Left renal cortex interstitium (tissue), 4 donors: ENCODE results near the gene RAB5IF. TPM values are rescaled to one million over a fixed set of nuclear protein-coding genes. Genes with fewer than 3 reads are reported as not detected.
"Not testable (repeated sequence)": the region's sequence is repeated elsewhere in the genome, so short reads cannot be mapped to it uniquely, and the experiment has no call there.

Source experiments
- DNase-seq, 4 donors: peaks; one replicate each; pipeline ENCODE4 v3.0.0-alpha.2; 2013; ENCODE audit warnings: low read depth in 4 of 4, low spot score in 2 of 4, missing footprints in 1 of 4
- polyA plus RNA-seq, 4 donors: library from polyadenylated mRNA; unstranded; fragments of 120-200 nt; gene quantifications; one replicate each; pipeline ENCODE4 v1.2.1, GENCODE V29; 2013; ENCODE audit not compliant: insufficient read length in 4 of 4

The RAB5IF gene
- polyA plus RNA-seq, 4 donors = 56.5 to 77.5 (median 71.0) TPM

- no peak for DNase-seq
Observed at GRCh38 chr20:36585410-36586125, 20.0 kb upstream of the RAB5IF start.

- no peak for DNase-seq
Observed at GRCh38 chr20:36587388-36588070, 18.1 kb upstream of the RAB5IF start.

DNA sequence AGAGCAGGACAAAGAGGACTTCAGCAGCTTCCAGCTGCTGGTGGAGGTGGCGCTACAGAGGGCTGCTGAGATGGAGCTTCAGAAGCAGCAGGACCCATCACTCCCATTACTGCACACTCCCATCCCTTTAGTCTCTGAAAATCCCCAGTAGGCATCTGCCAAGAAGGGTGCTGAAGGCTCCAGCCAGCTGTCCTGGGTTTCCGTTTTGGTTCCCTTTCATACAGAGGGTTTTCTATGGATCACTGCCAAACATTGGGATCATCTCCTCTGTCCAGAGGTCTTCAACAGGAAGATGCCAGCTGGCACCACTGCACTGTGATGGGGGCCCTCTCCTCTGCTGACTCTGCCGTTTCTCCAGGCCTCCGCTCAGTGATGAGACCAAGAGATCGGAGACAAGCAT lies 14.3 kb upstream of the RAB5IF start:
- DNase-seq = no peak

DNA sequence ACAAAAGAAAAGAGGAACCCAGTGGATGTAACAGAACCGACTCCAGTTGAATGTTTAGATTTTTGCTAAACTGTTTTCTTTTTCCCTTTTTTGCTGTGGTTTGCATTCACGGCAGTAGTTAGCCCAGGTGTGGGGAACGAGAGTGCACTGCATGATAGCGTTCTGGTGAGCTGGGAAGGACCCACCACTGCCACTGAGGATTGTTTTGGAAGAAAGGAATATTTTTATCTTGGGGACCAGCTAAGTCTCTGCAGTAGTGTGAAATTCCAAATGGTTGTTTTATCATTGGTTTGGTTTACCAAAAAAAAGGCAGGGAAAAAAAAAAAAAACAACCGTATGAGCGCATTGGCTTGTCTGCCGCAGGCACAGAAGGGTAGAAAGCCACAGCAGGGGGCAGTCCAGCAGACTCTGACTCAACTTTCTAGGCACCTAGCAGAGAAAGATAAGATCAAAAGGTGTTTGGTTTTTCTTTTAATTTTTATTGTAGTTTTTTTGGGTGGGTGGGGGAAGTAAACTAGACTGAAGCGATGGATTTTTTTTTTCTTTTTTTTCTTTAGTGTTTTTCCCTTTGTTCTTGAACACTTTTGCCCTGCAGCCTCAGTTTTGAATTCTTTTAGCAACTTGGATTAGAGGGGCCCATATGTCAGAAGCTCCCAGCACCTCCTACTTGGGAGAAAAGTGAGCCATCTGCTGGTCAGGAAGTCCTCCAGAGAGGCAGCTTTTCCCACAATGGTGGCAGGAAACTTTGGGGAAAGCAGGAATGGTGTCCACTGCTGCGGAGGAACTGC lies 13.5 kb upstream of the RAB5IF start:
- DNase-seq = no peak

DNA sequence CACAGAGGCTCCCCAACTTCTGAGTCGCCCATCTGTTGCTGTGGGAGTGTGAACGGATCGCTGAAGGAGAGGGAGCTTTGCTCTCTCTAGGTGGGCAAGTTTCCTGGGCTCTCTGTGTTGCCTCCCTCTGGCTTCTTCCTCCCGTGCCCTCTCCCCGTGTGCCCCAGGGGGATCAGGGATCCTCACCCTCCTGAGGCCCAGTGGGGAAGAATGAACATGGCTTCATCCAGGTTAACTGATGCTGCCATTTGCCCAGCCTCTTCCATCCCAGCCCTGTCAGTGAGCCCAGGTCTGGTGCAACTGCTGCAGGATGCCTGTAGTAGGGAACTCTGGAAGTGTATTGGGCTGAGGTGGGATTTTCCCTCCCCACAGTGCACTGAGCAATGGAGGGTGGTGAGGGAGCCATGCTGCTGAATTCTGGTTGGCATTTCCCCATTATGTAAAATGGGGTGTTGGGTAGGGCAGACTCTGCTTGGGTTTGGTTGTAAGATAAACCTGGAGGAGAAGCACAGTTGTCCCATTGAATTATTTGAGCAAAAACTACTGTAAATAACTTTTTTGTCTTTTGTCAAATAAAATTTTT lies 12.1 kb upstream of the RAB5IF start:
- no peak for DNase-seq

GRCh38 chr20:36599912-36600345 lies 5.7 kb upstream of the RAB5IF start:
- DNase-seq = no peak

DNA sequence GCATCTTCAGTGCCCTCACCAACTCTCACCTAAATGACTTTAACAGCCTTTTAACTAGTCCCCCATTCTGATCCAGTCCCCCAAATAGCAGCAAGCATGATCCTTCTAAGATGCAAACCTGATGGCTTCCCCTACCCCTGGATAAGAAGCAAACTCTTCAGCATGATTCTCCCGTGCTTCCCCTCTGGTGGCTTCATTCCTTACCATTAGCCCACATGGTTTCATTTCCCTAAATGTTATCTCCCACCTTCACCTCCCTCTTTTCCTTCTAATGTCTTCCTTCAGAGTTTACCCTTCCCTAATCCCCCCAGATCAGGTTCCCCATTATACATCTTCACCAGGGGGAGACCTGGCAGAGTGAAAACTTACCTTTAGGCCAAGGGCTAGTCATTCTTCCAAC lies 4.0 kb upstream of the RAB5IF start:
- DNase-seq = no peak

- DNase-seq = no peak
Observed at GRCh38 chr20:36604952-36605398, 604 bp upstream of the RAB5IF start.

DNA sequence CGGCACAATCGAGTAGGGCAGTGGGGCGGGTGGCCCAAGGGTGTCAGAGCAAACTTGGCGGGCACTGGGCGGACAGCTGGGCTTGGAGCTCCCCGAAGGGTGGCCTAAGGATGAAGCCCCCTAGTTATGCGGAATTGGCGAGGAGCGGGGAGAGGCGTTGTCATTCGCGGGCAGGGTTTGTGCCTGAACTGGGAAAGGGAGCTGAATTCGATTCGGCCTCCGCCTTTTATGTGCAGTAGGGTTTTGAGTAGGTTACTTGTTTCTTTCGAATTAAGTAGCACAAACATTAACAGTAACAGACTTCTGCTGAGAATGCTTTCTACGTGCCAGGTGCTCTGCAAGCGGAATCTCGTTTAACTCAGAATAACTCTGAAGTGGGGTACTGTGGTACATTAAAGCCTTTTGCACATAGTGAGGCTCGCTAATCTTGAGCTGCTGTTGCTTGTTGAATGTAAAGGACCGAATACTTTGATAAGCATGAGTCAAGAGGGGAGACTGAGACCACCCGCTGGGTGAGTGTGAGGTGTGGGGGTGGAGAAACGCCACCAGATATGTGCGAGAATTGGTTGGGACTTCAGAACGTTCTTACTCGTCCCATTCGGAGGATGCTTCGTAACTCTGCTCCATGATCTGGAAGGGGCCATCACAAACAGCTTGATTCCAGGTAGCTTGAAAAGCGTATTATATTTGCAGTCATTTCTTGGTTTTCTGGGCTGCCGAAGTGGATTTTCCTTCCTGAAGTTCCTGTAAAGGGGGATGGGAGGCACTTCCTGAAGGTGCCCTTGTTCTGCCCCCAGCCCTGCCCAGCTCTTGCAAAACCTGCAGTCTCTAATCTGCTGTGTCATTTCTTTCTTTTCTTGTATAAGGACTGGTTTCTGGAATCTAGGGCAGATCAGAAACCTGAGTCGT lies 833 bp downstream of the RAB5IF start:
- DNase-seq = no peak

GRCh38 chr20:36607586-36608387 lies 2.2 kb downstream of the RAB5IF start:
- no peak for DNase-seq

- DNase-seq = not testable (repeated sequence)
Observed at GRCh38 chr20:36608388-36608728, 2.8 kb downstream of the RAB5IF start.

GRCh38 chr20:36611625-36612024 lies 6.0 kb downstream of the RAB5IF start:
- DNase-seq = no peak

- no peak for DNase-seq
Observed at GRCh38 chr20:36613974-36614373, 8.4 kb downstream of the RAB5IF start.

DNA sequence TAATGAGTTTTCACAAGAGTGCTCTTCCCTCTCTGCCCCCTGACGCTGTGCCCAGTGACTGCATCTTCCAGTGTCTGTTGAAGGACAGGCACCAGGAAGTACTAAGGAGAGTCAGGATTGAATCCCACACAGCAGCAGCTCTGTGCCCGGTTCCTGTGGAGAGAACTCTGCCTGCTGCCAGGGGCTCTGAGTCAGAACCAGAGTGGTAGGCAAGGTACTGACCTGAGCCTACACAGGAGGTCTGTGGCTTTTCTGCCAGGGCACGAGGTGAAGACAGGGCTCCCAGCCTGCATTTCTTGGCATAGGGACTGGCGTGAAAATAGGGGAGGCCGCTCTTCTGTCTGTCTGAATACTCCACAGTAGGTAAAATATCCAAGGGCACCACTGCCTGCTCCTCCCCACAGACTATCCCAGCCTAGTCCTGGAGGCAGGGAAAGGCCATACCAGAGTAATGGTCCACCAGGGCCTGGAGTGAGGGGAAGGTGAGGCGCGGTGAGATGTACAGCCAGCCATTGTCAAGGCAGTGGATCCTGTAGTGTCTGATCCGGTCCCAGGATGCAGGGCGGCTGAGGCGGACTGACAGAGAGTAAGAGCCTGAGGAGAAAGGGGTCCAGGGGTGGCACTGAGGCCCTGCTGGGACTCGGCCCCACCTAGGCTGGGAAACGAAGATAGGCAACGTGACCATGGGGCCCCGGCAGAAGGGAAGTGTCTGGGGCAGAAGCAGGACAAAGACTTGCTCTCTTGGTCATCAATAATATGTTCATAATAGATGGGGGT lies 9.4 kb downstream of the RAB5IF start:
- no peak for DNase-seq

- DNase-seq = no peak
Observed at GRCh38 chr20:36620917-36621316, 15.3 kb downstream of the RAB5IF start.

- DNase-seq = no peak
Observed at GRCh38 chr20:36623444-36623843, 17.9 kb downstream of the RAB5IF start.

DNA sequence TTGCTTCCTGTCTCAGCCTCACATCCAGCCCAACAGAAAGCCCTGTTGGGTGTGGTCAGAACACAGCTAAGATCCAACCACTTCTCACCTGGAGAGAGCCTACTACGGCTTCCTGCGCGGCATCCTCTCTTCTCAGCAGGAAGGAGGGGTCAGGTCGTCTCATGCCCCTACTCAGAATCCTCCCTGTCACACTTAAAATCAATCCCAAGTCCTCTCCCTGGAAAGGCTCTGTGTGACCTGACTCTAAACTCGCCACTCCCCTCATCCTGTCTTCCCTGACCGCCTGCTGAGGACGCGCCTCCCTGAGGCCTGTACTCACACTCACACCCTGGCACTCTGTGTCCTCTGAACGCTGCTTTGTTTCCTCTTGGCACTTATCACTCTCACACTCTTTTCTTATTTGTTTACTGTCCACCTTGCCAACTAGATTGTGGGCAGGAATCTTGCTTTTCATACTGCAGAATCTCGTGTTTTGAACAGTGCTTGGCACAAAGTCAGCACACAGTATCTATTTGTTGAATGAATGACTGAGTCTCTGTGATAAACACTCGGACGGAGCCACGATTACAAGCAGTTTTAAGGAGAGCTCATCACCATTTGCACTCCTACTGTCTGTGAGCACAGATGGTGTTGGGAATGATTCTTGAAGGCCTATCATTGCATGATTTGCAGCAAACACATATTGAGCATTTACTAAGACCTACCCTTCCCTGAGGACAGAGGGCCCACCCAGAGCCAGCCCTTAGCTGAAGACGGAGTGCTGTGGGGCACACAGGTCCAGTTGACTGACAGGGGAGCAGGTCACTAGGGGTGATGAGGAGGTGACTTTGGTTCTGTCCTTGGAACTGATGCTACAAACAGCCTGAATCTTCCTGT lies 18.7 kb downstream of the RAB5IF start:
- DNase-seq = no peak

GRCh38 chr20:36624944-36625324 lies 19.4 kb downstream of the RAB5IF start:
- no peak for DNase-seq
